SK-N-MC (cell line): ENCODE data around the gene GMPS.
"Not testable (repeated sequence)": the region's sequence is repeated elsewhere in the genome, so short reads cannot be mapped to it uniquely, and the experiment has no call there.

Source experiments
- EZH2 ChIP-seq: fragments of 200-600 bp; sonication (generic); IDR thresholded peaks from one replicate; pipeline ENCODE4 v1.6.1; 2017; ENCODE audit warnings: antibody characterized with exemption
- FOXP2 ChIP-seq: optimal IDR thresholded peaks from 2 replicates; pipeline ENCODE3; 2011; ENCODE audit warnings: mild to moderate bottlenecking, moderate library complexity; ENCODE audit not compliant: insufficient read depth; ENCODE audit errors: extremely low read length, control extremely low read depth

- TF ChIP-seq EZH2, FOXP2: not testable (repeated sequence)
Measured at GRCh38 chr3:155961044-155961443, 90.6 kb downstream of the GMPS start.
